ENCODE measurements around the gene RTRAF. TPM values are rescaled to one million over a fixed set of nuclear protein-coding genes. Genes with fewer than 3 reads are reported as not detected.
A peak's percentile ranks its signal among the peaks of the same experiment; 100 is the strongest.

The RTRAF gene
- total and polyA plus RNA-seq, 2 donors, result 114 to 166 TPM

DNA sequence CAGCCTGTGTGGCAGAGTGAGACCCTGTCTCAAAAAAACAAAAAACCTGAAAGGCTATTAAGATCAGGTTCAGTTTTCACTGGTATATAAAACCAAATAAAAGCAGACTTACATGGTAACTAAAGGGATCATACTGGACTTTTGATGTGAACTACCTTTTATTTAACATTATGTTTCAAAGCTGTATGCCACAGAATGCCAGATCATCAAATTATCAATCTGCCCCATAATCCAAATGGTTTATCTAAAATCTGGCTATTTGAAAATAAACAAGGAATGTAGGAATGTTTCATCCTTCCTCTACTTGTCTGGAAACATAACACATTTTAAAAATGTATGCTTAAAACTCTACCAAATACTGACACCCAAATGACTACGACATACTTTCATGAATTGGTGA lies 65.3 kb downstream of the RTRAF start:
- no peak overlapping the region for H3K4me3 ChIP-seq (ENCODE audit: low read depth, low read length)
- no peaks in the 10 kb centered on the region for H3K4me1 ChIP-seq (ENCODE audit: insufficient read depth)
- 87% methylated on average over 1 of the region's 1 CpG for WGBS

DNA sequence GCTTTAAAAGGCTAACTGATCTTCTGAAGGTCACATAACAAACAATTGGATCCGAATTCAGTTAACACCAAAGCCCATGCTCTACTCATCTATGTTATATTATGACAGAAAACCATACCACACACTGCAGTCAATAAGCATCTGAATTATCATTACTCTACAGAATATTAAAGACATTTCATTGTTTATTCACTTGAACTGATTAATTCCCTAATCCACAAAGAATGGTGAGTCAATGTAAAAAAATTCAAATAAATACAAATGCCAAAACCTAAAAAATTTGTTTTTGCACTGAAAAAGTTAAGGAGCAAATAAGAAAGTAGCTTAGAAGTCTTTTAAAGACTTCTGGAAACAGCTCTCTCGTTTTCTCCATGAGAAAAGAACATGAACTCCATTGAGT lies 65.8 kb downstream of the RTRAF start:
- H3K4me1 ChIP-seq (ENCODE audit: insufficient read depth), result no peaks in the 10 kb centered on the region

More for the DNA sequence above, 65.3 kb downstream of the RTRAF start:
- H3K27ac ChIP-seq (ENCODE audit: low read depth), result no peak overlapping the region
- no peak for DNase-seq (ENCODE audit: extremely low spot score)
- no peaks in the 10 kb centered on the region for H3K36me3 ChIP-seq (ENCODE audit: insufficient read depth)

GRCh38 chr14:52058341-52058740 lies 69.0 kb downstream of the RTRAF start:
- no peak for DNase-seq (ENCODE audit: extremely low spot score)
- Histone ChIP-seq H3K4me3 (ENCODE audit: low read depth, low read length) (no peak overlapping the region), H3K4me1 (ENCODE audit: insufficient read depth) (no peaks in the 10 kb centered on the region), H3K36me3 (ENCODE audit: insufficient read depth) (no peaks in the 10 kb centered on the region), H3K27ac (ENCODE audit: low read depth) (no peak overlapping the region)
- WGBS, result 48% methylated on average over 3 of the region's 3 CpGs

More for the DNA sequence above, 65.8 kb downstream of the RTRAF start:
- Histone ChIP-seq H3K36me3 (ENCODE audit: insufficient read depth) (no peaks in the 10 kb centered on the region), H3K27ac (ENCODE audit: low read depth) (no peak overlapping the region), H3K4me3 (ENCODE audit: low read depth, low read length) (no peak overlapping the region)
- WGBS, result 58% methylated on average over 2 of the region's 2 CpGs
- DNase-seq (ENCODE audit: extremely low spot score), result no peak

GRCh38 chr14:52059649-52060048 lies 70.3 kb downstream of the RTRAF start:
- DNase-seq (ENCODE audit: extremely low spot score), result no peak
- Histone ChIP-seq H3K36me3 (ENCODE audit: insufficient read depth) (no peaks in the 10 kb centered on the region), H3K27ac (ENCODE audit: low read depth) (peak overlapping the region; percentile 39), H3K4me1 (ENCODE audit: insufficient read depth) (no peaks in the 10 kb centered on the region), H3K4me3 (ENCODE audit: low read depth, low read length) (no peak overlapping the region)

DNA sequence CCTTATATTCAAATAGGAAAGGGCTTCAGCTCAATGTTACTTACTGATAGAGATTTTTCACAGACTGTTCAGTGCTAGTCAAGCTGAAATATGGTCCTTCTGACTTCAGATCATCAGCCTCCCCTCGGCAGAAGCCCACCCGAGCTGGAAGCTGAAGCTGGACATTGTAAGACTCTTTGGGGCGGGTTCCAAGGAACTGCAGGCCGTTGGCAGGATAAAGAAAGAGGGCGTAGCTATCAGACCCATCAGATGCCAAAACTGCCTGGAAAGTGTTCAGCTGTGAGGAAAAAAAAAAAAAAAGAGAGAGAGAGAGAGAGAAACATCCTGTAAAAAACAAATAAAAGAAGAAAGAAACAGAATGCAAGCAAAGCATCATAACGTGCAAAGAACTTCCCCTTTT lies 70.7 kb downstream of the RTRAF start:
- Histone ChIP-seq H3K4me1 (ENCODE audit: insufficient read depth) (no peaks in the 10 kb centered on the region), H3K27ac (ENCODE audit: low read depth) (peak overlapping the region; percentile 39), H3K36me3 (ENCODE audit: insufficient read depth) (no peaks in the 10 kb centered on the region), H3K4me3 (ENCODE audit: low read depth, low read length) (no peak overlapping the region)
- no peak for DNase-seq (ENCODE audit: extremely low spot score)
- 16% methylated on average over 6 of the region's 6 CpGs for WGBS

Other genes starting within 250 kb of the RTRAF start
- 44.1 TPM for gene GNG2, start 128.9 kb upstream of the RTRAF start, total RNA-seq
- gene GNG2, start 128.9 kb upstream of the RTRAF start, polyA plus RNA-seq, result 9.6 TPM
- gene NID2, start 79.5 kb downstream of the RTRAF start, total RNA-seq, result 102 TPM
- 12.5 TPM for gene NID2, start 79.5 kb downstream of the RTRAF start, polyA plus RNA-seq